Activated B cell treated with CpG ODN at 0.5 μM for 24 hours (primary cell): ENCODE results near the gene LMNA. TPM values are rescaled to one million over a fixed set of nuclear protein-coding genes. Genes with fewer than 3 reads are reported as not detected.

Source experiments
- ATAC-seq: fragments of 200-7000 bp; cut with Tn5 transposase; one replicate; pipeline ENCODE4 v1.10.0; 2021; ENCODE audit warnings: low read depth, mild to moderate bottlenecking, moderate library complexity
- CTCF ChIA-PET: fragments of 350-600 bp; sonication (Branson Sonifier 250); formaldehyde crosslinking; loops from one replicate; lab custom pipeline; 2021; ENCODE audit warnings: antibody characterized with exemption; lab: Charles Lee
- POLR2A ChIA-PET: fragments of 350-600 bp; sonication (Branson Sonifier 250); formaldehyde crosslinking; loops from one replicate; lab custom pipeline; 2021; ENCODE audit warnings: antibody characterized with exemption; lab: Charles Lee
- DNase-seq: peaks from one replicate; pipeline ENCODE4 v3.0.0; 2022
- H3K27ac Mint-ChIP-seq: one replicate; pipeline ENCODE4 v1.8.0; 2020; ENCODE audit warnings: mixed read lengths
- H3K27me3 Mint-ChIP-seq: one replicate; pipeline ENCODE4 v1.8.0; 2021; ENCODE audit warnings: mixed read lengths
- H3K36me3 Mint-ChIP-seq: one replicate; pipeline ENCODE4 v1.8.0; 2021; ENCODE audit warnings: low read depth, mixed read lengths
- H3K4me1 Mint-ChIP-seq: one replicate; pipeline ENCODE4 v1.8.0; 2021; ENCODE audit warnings: mixed read lengths
- H3K4me3 Mint-ChIP-seq: one replicate; pipeline ENCODE4 v1.8.0; 2020; ENCODE audit warnings: mild to moderate bottlenecking, mixed read lengths
- H3K9me3 Mint-ChIP-seq: one replicate; pipeline ENCODE4 v1.8.0; 2020; ENCODE audit warnings: mixed read lengths
- CTCF ChIP-seq: fragments of 200-600 bp; IDR thresholded peaks from one replicate; pipeline ENCODE4 v1.8.0; 2022; ENCODE audit warnings: antibody characterized with exemption, mild to moderate bottlenecking
- intact Hi-C: fragments of 100-400 bp; cut with micrococcal nuclease; formaldehyde crosslinking; loops from one replicate; pipeline ENCODE4 v1.15.1; 2024
- total RNA-seq: library from RNA; stranded (reverse); gene quantifications from 2 replicates; pipeline ENCODE4 v1.2.3, GENCODE V29; 2022

The LMNA gene
- total RNA-seq, 1 donor from 2014 or later = 47.5 TPM

GRCh38 chr1:156086256-156086662 is 28.3 kb upstream of the LMNA start:
- Mint-ChIP-seq H3K27ac (no peak overlapping the region), H3K4me3 (no peak overlapping the region), H3K4me1 (peaks cover 18% of the 10 kb centered on the region), H3K36me3 (no peaks in the 10 kb centered on the region), H3K9me3 (no peaks in the 10 kb centered on the region), H3K27me3 (peaks cover 19% of the 10 kb centered on the region)
- intact Hi-C loops = no loop called here
- no peak for DNase-seq
- POLR2A ChIA-PET = interaction anchor here (0.7 kb wide), 1 partner anchor 78 kb away, joined by 4 read pairs; no protein-coding TSS in a partner anchor
- CTCF ChIA-PET = no interaction called here
- no peak for TF ChIP-seq CTCF
- ATAC-seq = no peak

GRCh38 chr1:156089704-156090103 is 24.8 kb upstream of the LMNA start:
- Mint-ChIP-seq H3K27ac (no peak overlapping the region), H3K9me3 (no peaks in the 10 kb centered on the region), H3K4me1 (peaks cover 4% of the 10 kb centered on the region), H3K36me3 (no peaks in the 10 kb centered on the region), H3K4me3 (no peak overlapping the region), H3K27me3 (peaks cover 13% of the 10 kb centered on the region)
- no peak for DNase-seq
- intact Hi-C loops = loop anchor here (1.0 to 2.0 kb wide), 3 partner anchors 17 to 136 kb away; no protein-coding TSS in a partner anchor
- POLR2A ChIA-PET = no interaction called here
- no peak for ATAC-seq
- CTCF ChIA-PET = interaction anchor here (1.3 to 13.7 kb wide), 2 partner anchors 11 to 41 kb away, joined by 3 to 422 read pairs; no protein-coding TSS in a partner anchor
- no peak for TF ChIP-seq CTCF

GRCh38 chr1:156090138-156090839 is 24.2 kb upstream of the LMNA start:
- H3K4me3 Mint-ChIP-seq = no peak overlapping the region
- H3K27ac Mint-ChIP-seq = peak overlapping the region; percentile 48
- no peak for TF ChIP-seq CTCF
- ChIA-PET CTCF (interaction anchor here (0.5 to 13.7 kb wide), 8 partner anchors 10 to 235 kb away, joined by 3 to 422 read pairs (median 3); no protein-coding TSS in a partner anchor), POLR2A (interaction anchor here (0.9 to 1.1 kb wide), 3 partner anchors 37 to 40 kb away, joined by 3 to 4 read pairs (median 3); no protein-coding TSS in a partner anchor)
- H3K36me3 Mint-ChIP-seq = no peaks in the 10 kb centered on the region
- H3K9me3 Mint-ChIP-seq = no peaks in the 10 kb centered on the region
- H3K27me3 Mint-ChIP-seq = peaks cover 9% of the 10 kb centered on the region
- intact Hi-C loops = loop anchor here (1.0 to 2.0 kb wide), 3 partner anchors 17 to 135 kb away; no protein-coding TSS in a partner anchor
- no peak for ATAC-seq
- DNase-seq = no peak
- peaks cover 5% of the 10 kb centered on the region for H3K4me1 Mint-ChIP-seq

GRCh38 chr1:156090840-156091188 is 23.7 kb upstream of the LMNA start:
- peak overlapping the region; percentile 48 for H3K27ac Mint-ChIP-seq
- CTCF ChIA-PET = interaction anchor here (0.5 to 13.7 kb wide), 9 partner anchors 10 to 234 kb away, joined by 3 to 422 read pairs (median 3); no protein-coding TSS in a partner anchor
- peaks cover 9% of the 10 kb centered on the region for H3K4me1 Mint-ChIP-seq
- H3K9me3 Mint-ChIP-seq = no peaks in the 10 kb centered on the region
- peak; percentile 81 for DNase-seq
- intact Hi-C loops = loop anchor here (1.0 to 2.0 kb wide), 3 partner anchors 16 to 134 kb away; no protein-coding TSS in a partner anchor
- no peak overlapping the region for H3K4me3 Mint-ChIP-seq
- H3K27me3 Mint-ChIP-seq = peaks cover 8% of the 10 kb centered on the region
- ATAC-seq = peak; percentile 92
- POLR2A ChIA-PET = interaction anchor here (0.9 to 1.1 kb wide), 3 partner anchors 36 to 39 kb away, joined by 3 to 4 read pairs (median 3); no protein-coding TSS in a partner anchor
- TF ChIP-seq CTCF = peak; percentile 62
- no peaks in the 10 kb centered on the region for H3K36me3 Mint-ChIP-seq

- Mint-ChIP-seq H3K36me3 (no peaks in the 10 kb centered on the region), H3K27ac (no peak overlapping the region), H3K9me3 (no peaks in the 10 kb centered on the region), H3K4me1 (peaks cover 17% of the 10 kb centered on the region), H3K27me3 (peaks cover 4% of the 10 kb centered on the region), H3K4me3 (no peak overlapping the region)
- no peak for TF ChIP-seq CTCF
- ChIA-PET CTCF (interaction anchor here (0.9 to 13.7 kb wide), 4 partner anchors 25 to 133 kb away, joined by 3 to 422 read pairs (median 5); no protein-coding TSS in a partner anchor), POLR2A (interaction anchor here (1.0 to 1.1 kb wide), 2 partner anchors 35 to 37 kb away, joined by 3 to 4 read pairs; no protein-coding TSS in a partner anchor)
- intact Hi-C loops = loop anchor here (2.0 kb wide), 1 partner anchor 15 kb away; no protein-coding TSS in a partner anchor
- ATAC-seq (no peak), DNase-seq (no peak)
Observed at GRCh38 chr1:156091610-156092009, 22.9 kb upstream of the LMNA start.
